SK-N-SH (cell line): ENCODE measurements around the gene NCKAP5. TPM values are rescaled to one million over a fixed set of nuclear protein-coding genes. Genes with fewer than 3 reads are reported as not detected.

ENCODE experiments used
- CTCF ChIA-PET: fragments of 300-600, 350-600 bp; formaldehyde crosslinking; extraction: SDS; loops from one replicate; lab custom pipeline; 2021; lab: Yijun Ruan, JAX
- POLR2A ChIA-PET: fragments of 350-600 bp; sonication (Branson Sonifier 250); formaldehyde crosslinking; extraction: SDS; loops from one replicate; lab custom pipeline; 2020; ENCODE audit warnings: antibody characterized with exemption, inconsistent platforms; lab: Yijun Ruan, JAX
- DNase-seq: peaks from one replicate; pipeline ENCODE4 v3.0.0; 2012
- H2AFZ ChIP-seq: fragments of 200-600 bp; sonication (generic); 2 replicates; pipeline ENCODE4 v1.8.1; 2016; ENCODE audit warnings: antibody characterized with exemption, mild to moderate bottlenecking, low read depth
- H3F3A ChIP-seq: fragments of 200-600 bp; sonication (generic); replicated peaks from 2 replicates; pipeline ENCODE3; 2016; ENCODE audit warnings: antibody characterized with exemption, mild to moderate bottlenecking; ENCODE audit not compliant: insufficient read depth
- H3K27ac ChIP-seq, 2 experiments: fragments of 200-500 bp in 1 of 2; fragments of 200-600 bp in 1 of 2; sonication (Bioruptor generic) in 1 of 2; sonication (generic), shearing (Covaris generic) in 1 of 2; 2 replicates each; pipeline versions ENCODE4 v1.5.1 to v1.6.1; 2014 to 2016; ENCODE audit warnings: low read depth in 2 of 2, inconsistent platforms in 1 of 2, low read length in 1 of 2, mild to moderate bottlenecking in 1 of 2, mixed read lengths in 1 of 2
- H3K27me3 ChIP-seq: fragments of 200-600 bp; sonication (generic), shearing (Covaris generic); 2 replicates; pipeline ENCODE4 v1.6.1; 2016; ENCODE audit warnings: mixed run types; ENCODE audit not compliant: insufficient read depth
- H3K36me3 ChIP-seq, 2 experiments: fragments of 200-500 bp in 1 of 2; fragments of 200-600 bp in 1 of 2; sonication (Bioruptor generic) in 1 of 2; sonication (generic) in 1 of 2; replicated peaks in 1 of 2; 2 replicates each; pipeline versions ENCODE3 to v1.5.1; 2014 to 2016; ENCODE audit warnings: low read length in 1 of 2, mild to moderate bottlenecking in 1 of 2; ENCODE audit not compliant: insufficient read depth in 2 of 2, control insufficient read depth in 1 of 2
- H3K4me1 ChIP-seq, 2 experiments: fragments of 200-500 bp in 1 of 2; fragments of 200-600 bp in 1 of 2; sonication (Bioruptor generic) in 1 of 2; sonication (generic), shearing (Covaris generic) in 1 of 2; 2 replicates each; pipeline versions ENCODE4 v1.5.1 to v1.6.1; 2014 to 2016; ENCODE audit warnings: low read depth in 1 of 2, low read length in 1 of 2, mixed run types in 1 of 2; ENCODE audit not compliant: insufficient read depth in 2 of 2, control insufficient read depth in 1 of 2
- H3K4me2 ChIP-seq: fragments of 200-600 bp; sonication (generic), shearing (Covaris generic); 2 replicates; pipeline ENCODE4 v1.6.1; 2017; ENCODE audit warnings: mixed run types
- H3K4me3 ChIP-seq, 2 experiments: fragments of 200-500 bp in 1 of 2; fragments of 200-600 bp in 1 of 2; sonication (Bioruptor generic) in 1 of 2; sonication (generic), shearing (Covaris generic) in 1 of 2; 2 replicates each; pipeline versions ENCODE4 v1.5.1 to v1.8.1; 2014 to 2016; ENCODE audit warnings: low read depth in 2 of 2, inconsistent platforms in 1 of 2, low read length in 1 of 2, mild to moderate bottlenecking in 1 of 2, mixed read lengths in 1 of 2, moderate library complexity in 1 of 2
- H3K79me2 ChIP-seq: fragments of 200-600 bp; sonication (generic); 2 replicates; pipeline ENCODE4 v1.8.1; 2017; ENCODE audit warnings: mild to moderate bottlenecking; ENCODE audit not compliant: insufficient read depth
- H3K9ac ChIP-seq: fragments of 200-600 bp; sonication (generic); 2 replicates; pipeline ENCODE4 v1.6.1; 2017; ENCODE audit warnings: mixed run types
- H3K9me2 ChIP-seq: fragments of 200-600 bp; sonication (generic); 2 replicates; pipeline ENCODE4 v1.6.1; 2017; ENCODE audit warnings: mixed run types
- H3K9me3 ChIP-seq: fragments of 200-600 bp; sonication (generic); 2 replicates; pipeline ENCODE4 v1.6.1; 2017; ENCODE audit warnings: mixed run types, mild to moderate bottlenecking, moderate library complexity
- H4K20me1 ChIP-seq: fragments of 200-600 bp; sonication (generic); 2 replicates; pipeline ENCODE4 v1.6.1; 2017; ENCODE audit warnings: mild to moderate bottlenecking, mixed run types; ENCODE audit not compliant: insufficient read depth
- CHD2 ChIP-seq: fragments of 150-350 bp; IDR thresholded peaks from 2 replicates; pipeline ENCODE4 v1.6.1; 2018; ENCODE audit warnings: low read length; ENCODE audit not compliant: partially characterized antibody
- EP300 ChIP-seq, 2 experiments: IDR thresholded peaks; 2 replicates each; pipeline versions ENCODE4 v1.4.0 to v1.6.1; 2012; ENCODE audit warnings: borderline replicate concordance in 1 of 2, low read depth in 1 of 2, low read length in 1 of 2
- FOSL2 ChIP-seq: IDR thresholded peaks from 2 replicates; pipeline ENCODE4 v1.4.0; 2012; ENCODE audit warnings: low read depth, mild to moderate bottlenecking, moderate library complexity, borderline replicate concordance
- FOXJ3 ChIP-seq: sonication (generic); formaldehyde crosslinking; IDR thresholded peaks from 2 replicates; pipeline ENCODE4 v1.5.1; 2020; ENCODE audit warnings: mild to moderate bottlenecking, missing genetic modification reagents
- GATA2 ChIP-seq: sonication (generic); formaldehyde crosslinking; IDR thresholded peaks from 2 replicates; pipeline ENCODE4 v1.5.0; 2020; ENCODE audit warnings: mild to moderate bottlenecking, missing genetic modification reagents
- JUND ChIP-seq: IDR thresholded peaks from 2 replicates; pipeline ENCODE4 v1.4.0; 2012
- MEF2A ChIP-seq: IDR thresholded peaks from 2 replicates; pipeline ENCODE4 v1.4.0; 2012; ENCODE audit warnings: low read depth, borderline replicate concordance
- MXI1 ChIP-seq: IDR thresholded peaks from 2 replicates; pipeline ENCODE4 v1.6.1; 2012; ENCODE audit warnings: mild to moderate bottlenecking, low read depth, low read length, improper control_type of control experiment
- NFIC ChIP-seq: IDR thresholded peaks from 2 replicates; pipeline ENCODE4 v1.4.0; 2012; ENCODE audit warnings: borderline replicate concordance
- POLR2AphosphoS5 ChIP-seq: IDR thresholded peaks from 2 replicates; pipeline ENCODE4 v1.6.1; 2012; ENCODE audit warnings: low read depth, low read length
- RFX5 ChIP-seq: IDR thresholded peaks from 2 replicates; pipeline ENCODE4 v1.6.1; 2012; ENCODE audit warnings: mild to moderate bottlenecking, improper control_type of control experiment, low read length
- SIN3A ChIP-seq: IDR thresholded peaks from 2 replicates; pipeline ENCODE4 v1.6.1; 2012; ENCODE audit warnings: low read depth, mild to moderate bottlenecking, low read length, moderate library complexity, borderline replicate concordance
- SMC3 ChIP-seq: IDR thresholded peaks from 2 replicates; pipeline ENCODE4 v1.6.1; 2012; ENCODE audit warnings: low read depth, low read length, improper control_type of control experiment
- TAF1 ChIP-seq: IDR thresholded peaks from 2 replicates; pipeline ENCODE4 v1.6.1; 2012; ENCODE audit warnings: low read depth, mild to moderate bottlenecking, low read length, moderate library complexity, borderline replicate concordance
- TCF12 ChIP-seq: IDR thresholded peaks from 2 replicates; pipeline ENCODE4 v1.4.0; 2012
- TEAD4 ChIP-seq: IDR thresholded peaks from 2 replicates; pipeline ENCODE4 v1.4.0; 2012; ENCODE audit warnings: mild to moderate bottlenecking, borderline replicate concordance; ENCODE audit not compliant: insufficient read depth
- polyA plus RNA-seq, 3 experiments: library from polyadenylated mRNA; depleted of rRNA; stranded (reverse); fragments of >200 nt; gene quantifications; 2 replicates each; pipeline ENCODE4 v1.2.3, GENCODE V29; 2012
- TF ChIP-seq, protein P1 (sequence below): IDR thresholded peaks from 2 replicates; pipeline ENCODE4 v1.6.1; 2012; ENCODE audit warnings: mild to moderate bottlenecking, low read depth, low read length, moderate library complexity
- TF ChIP-seq, protein P2 (sequence below): IDR thresholded peaks from 2 replicates; pipeline ENCODE4 v1.4.0; 2012; ENCODE audit warnings: low read depth, borderline replicate concordance
- TF ChIP-seq, protein P3 (sequence below): IDR thresholded peaks from 2 replicates; pipeline ENCODE4 v1.4.0; 2012; ENCODE audit warnings: low read depth, borderline replicate concordance
- TF ChIP-seq, protein P4 (sequence below): fragments of 200-600 bp; sonication (generic); IDR thresholded peaks from 2 replicates; pipeline ENCODE4 v1.6.1; 2017; ENCODE audit warnings: antibody characterized with exemption, mild to moderate bottlenecking, moderate library complexity

NCKAP5 gene
- polyA plus RNA-seq, 1 of the 3 experiments (the other 2 are of a cell fraction): 0.02 TPM

DNA sequence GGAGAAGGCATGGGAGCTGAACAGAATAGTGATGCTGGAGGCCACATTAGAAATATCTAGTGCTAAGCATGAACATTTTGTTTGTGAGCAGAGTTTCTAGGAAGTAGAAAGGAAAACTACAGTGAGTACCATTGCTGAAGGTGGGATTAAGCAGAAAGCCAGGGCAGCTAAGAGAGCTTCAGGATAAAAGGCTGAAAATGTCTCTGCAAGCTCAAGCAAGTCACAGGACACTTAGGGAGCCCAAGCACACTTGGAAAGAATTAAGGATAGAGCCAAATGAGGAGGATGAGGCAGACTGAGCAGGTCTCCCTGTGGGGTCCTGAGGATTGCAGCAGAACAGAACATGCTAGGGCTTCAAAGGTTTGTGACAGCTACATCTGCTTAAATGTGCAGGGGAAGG, 817.7 kb downstream of the NCKAP5 start:
- POLR2A ChIA-PET: no interaction called here
- no peaks in the 10 kb centered on the region for H3K36me3 ChIP-seq
- H3F3A ChIP-seq: no peaks in the 10 kb centered on the region
- no peaks in the 10 kb centered on the region for H3K9me2 ChIP-seq
- H2AFZ ChIP-seq: no peak overlapping the region
- no peak overlapping the region for H3K4me3 ChIP-seq
- H3K79me2 ChIP-seq: no peaks in the 10 kb centered on the region
- H4K20me1 ChIP-seq: no peaks in the 10 kb centered on the region
- no peak overlapping the region for H3K9ac ChIP-seq
- no peaks in the 10 kb centered on the region for H3K9me3 ChIP-seq
- no peak overlapping the region for H3K27ac ChIP-seq
- CTCF ChIA-PET: interaction anchor here (0.7 to 1.0 kb wide), 2 partner anchors 14 to 421 kb away, joined by 3 read pairs; no protein-coding TSS in a partner anchor
- H3K27me3 ChIP-seq: no peaks in the 10 kb centered on the region
- H3K4me2 ChIP-seq: no peak overlapping the region
- TF ChIP-seq, protein P1, sequence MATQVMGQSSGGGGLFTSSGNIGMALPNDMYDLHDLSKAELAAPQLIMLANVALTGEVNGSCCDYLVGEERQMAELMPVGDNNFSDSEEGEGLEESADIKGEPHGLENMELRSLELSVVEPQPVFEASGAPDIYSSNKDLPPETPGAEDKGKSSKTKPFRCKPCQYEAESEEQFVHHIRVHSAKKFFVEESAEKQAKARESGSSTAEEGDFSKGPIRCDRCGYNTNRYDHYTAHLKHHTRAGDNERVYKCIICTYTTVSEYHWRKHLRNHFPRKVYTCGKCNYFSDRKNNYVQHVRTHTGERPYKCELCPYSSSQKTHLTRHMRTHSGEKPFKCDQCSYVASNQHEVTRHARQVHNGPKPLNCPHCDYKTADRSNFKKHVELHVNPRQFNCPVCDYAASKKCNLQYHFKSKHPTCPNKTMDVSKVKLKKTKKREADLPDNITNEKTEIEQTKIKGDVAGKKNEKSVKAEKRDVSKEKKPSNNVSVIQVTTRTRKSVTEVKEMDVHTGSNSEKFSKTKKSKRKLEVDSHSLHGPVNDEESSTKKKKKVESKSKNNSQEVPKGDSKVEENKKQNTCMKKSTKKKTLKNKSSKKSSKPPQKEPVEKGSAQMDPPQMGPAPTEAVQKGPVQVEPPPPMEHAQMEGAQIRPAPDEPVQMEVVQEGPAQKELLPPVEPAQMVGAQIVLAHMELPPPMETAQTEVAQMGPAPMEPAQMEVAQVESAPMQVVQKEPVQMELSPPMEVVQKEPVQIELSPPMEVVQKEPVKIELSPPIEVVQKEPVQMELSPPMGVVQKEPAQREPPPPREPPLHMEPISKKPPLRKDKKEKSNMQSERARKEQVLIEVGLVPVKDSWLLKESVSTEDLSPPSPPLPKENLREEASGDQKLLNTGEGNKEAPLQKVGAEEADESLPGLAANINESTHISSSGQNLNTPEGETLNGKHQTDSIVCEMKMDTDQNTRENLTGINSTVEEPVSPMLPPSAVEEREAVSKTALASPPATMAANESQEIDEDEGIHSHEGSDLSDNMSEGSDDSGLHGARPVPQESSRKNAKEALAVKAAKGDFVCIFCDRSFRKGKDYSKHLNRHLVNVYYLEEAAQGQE: no peak
- TF ChIP-seq, protein P2, sequence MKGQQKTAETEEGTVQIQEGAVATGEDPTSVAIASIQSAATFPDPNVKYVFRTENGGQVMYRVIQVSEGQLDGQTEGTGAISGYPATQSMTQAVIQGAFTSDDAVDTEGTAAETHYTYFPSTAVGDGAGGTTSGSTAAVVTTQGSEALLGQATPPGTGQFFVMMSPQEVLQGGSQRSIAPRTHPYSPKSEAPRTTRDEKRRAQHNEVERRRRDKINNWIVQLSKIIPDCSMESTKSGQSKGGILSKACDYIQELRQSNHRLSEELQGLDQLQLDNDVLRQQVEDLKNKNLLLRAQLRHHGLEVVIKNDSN: no peak
- TF ChIP-seq TCF12 (no peak), FOXJ3 (CRISPR knock-in tag) (no peak), EP300 (IDR thresholded peaks at IDR 0.05; ENCODE audit: borderline replicate concordance in 1 of 2, low read depth in 1 of 2, low read length in 1 of 2) (no peak), MXI1 (no peak), GATA2 (CRISPR knock-in tag) (no peak), NFIC (no peak), MEF2A (no peak), RFX5 (no peak), TAF1 (no peak), SMC3 (no peak), SIN3A (no peak), TEAD4 (no peak), CHD2 (no peak), JUND (no peak), FOSL2 (no peak), POLR2AphosphoS5 (no peak)
- TF ChIP-seq, protein P3, sequence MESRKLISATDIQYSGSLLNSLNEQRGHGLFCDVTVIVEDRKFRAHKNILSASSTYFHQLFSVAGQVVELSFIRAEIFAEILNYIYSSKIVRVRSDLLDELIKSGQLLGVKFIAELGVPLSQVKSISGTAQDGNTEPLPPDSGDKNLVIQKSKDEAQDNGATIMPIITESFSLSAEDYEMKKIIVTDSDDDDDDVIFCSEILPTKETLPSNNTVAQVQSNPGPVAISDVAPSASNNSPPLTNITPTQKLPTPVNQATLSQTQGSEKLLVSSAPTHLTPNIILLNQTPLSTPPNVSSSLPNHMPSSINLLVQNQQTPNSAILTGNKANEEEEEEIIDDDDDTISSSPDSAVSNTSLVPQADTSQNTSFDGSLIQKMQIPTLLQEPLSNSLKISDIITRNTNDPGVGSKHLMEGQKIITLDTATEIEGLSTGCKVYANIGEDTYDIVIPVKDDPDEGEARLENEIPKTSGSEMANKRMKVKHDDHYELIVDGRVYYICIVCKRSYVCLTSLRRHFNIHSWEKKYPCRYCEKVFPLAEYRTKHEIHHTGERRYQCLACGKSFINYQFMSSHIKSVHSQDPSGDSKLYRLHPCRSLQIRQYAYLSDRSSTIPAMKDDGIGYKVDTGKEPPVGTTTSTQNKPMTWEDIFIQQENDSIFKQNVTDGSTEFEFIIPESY: no peak
- TF ChIP-seq, protein P4, sequence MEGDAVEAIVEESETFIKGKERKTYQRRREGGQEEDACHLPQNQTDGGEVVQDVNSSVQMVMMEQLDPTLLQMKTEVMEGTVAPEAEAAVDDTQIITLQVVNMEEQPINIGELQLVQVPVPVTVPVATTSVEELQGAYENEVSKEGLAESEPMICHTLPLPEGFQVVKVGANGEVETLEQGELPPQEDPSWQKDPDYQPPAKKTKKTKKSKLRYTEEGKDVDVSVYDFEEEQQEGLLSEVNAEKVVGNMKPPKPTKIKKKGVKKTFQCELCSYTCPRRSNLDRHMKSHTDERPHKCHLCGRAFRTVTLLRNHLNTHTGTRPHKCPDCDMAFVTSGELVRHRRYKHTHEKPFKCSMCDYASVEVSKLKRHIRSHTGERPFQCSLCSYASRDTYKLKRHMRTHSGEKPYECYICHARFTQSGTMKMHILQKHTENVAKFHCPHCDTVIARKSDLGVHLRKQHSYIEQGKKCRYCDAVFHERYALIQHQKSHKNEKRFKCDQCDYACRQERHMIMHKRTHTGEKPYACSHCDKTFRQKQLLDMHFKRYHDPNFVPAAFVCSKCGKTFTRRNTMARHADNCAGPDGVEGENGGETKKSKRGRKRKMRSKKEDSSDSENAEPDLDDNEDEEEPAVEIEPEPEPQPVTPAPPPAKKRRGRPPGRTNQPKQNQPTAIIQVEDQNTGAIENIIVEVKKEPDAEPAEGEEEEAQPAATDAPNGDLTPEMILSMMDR: no peak
- TF ChIP-seq, all 33 proteins: peak for 0
- H3K4me1 ChIP-seq: peaks cover 0 to 7% of the 10 kb centered on the region in 2 experiments; a peak in 1 of 4 replicates
- DNase-seq: no peak
